GM23338 (cell line): Measurements from ENCODE around the gene VIL1. TPM values are rescaled to one million over a fixed set of nuclear protein-coding genes. Genes with fewer than 3 reads are reported as not detected.

Experiments used
- ATAC-seq: fragments of 200-7000 bp; cut with Tn5 transposase; 3 replicates; pipeline ENCODE4 v1.9.1; 2020
- DNase-seq: peaks from one replicate; pipeline ENCODE4 v3.0.0-alpha.2; 2015; ENCODE audit warnings: low spot score
- H2AFZ ChIP-seq: fragments of 200-600 bp; sonication (generic); 2 replicates; pipeline ENCODE4 v1.8.0; 2016; ENCODE audit warnings: antibody characterized with exemption, mild to moderate bottlenecking, moderate library complexity
- H3F3A ChIP-seq: fragments of 200-600 bp; sonication (generic); replicated peaks from 2 replicates; pipeline ENCODE4 v1.8.0; 2017; ENCODE audit warnings: antibody characterized with exemption, mixed run types, low read depth
- H3K27ac ChIP-seq: fragments of 200-600 bp; sonication (generic); 2 replicates; pipeline ENCODE4 v1.6.1; 2016; ENCODE audit warnings: low read depth
- H3K27me3 ChIP-seq: fragments of 200-600 bp; sonication (generic); 2 replicates; pipeline ENCODE4 v1.8.0; 2016; ENCODE audit warnings: mild to moderate bottlenecking, mixed run types, moderate library complexity; ENCODE audit not compliant: insufficient read depth
- H3K36me3 ChIP-seq: fragments of 200-600 bp; sonication (generic); 2 replicates; pipeline ENCODE4 v1.8.0; 2016; ENCODE audit warnings: mild to moderate bottlenecking; ENCODE audit not compliant: insufficient read depth
- H3K4me1 ChIP-seq: fragments of 200-600 bp; sonication (generic); 2 replicates; pipeline ENCODE4 v1.8.0; 2016; ENCODE audit warnings: mild to moderate bottlenecking, moderate library complexity; ENCODE audit not compliant: insufficient read depth
- H3K4me2 ChIP-seq: fragments of 200-600 bp; sonication (generic); 2 replicates; pipeline ENCODE4 v1.7.1; 2017; ENCODE audit warnings: mixed run types
- H3K4me3 ChIP-seq: fragments of 200-600 bp; sonication (generic); 2 replicates; pipeline ENCODE4 v1.6.1; 2016; ENCODE audit warnings: mixed run types
- H3K79me2 ChIP-seq: fragments of 200-600 bp; sonication (generic); replicated peaks from 2 replicates; pipeline ENCODE4 v1.8.0; 2017; ENCODE audit warnings: mild to moderate bottlenecking; ENCODE audit not compliant: insufficient read depth
- H3K9me2 ChIP-seq: fragments of 200-600 bp; sonication (generic); 2 replicates; pipeline ENCODE4 v1.8.0; 2017; ENCODE audit not compliant: insufficient read depth
- H4K20me1 ChIP-seq: fragments of 200-600 bp; sonication (generic); replicated peaks from 2 replicates; pipeline ENCODE4 v1.8.0; 2017; ENCODE audit warnings: mild to moderate bottlenecking; ENCODE audit not compliant: insufficient read depth
- H3K27ac Mint-ChIP-seq: 2 replicates; pipeline ENCODE4 v1.8.0; 2020; ENCODE audit warnings: inconsistent platforms, mild to moderate bottlenecking, moderate library complexity, mixed read lengths
- H3K27me3 Mint-ChIP-seq: 3 replicates; pipeline ENCODE4 v1.8.0; 2022; ENCODE audit warnings: low read depth, mild to moderate bottlenecking, moderate library complexity, mixed read lengths, inconsistent platforms; ENCODE audit not compliant: insufficient read depth, poor library complexity
- H3K36me3 Mint-ChIP-seq: 3 replicates; pipeline ENCODE4 v1.8.0; 2021; ENCODE audit warnings: low read depth, mild to moderate bottlenecking, inconsistent platforms, moderate library complexity, mixed read lengths
- H3K4me1 Mint-ChIP-seq: 3 replicates; pipeline ENCODE4 v1.8.0; 2020; ENCODE audit warnings: mild to moderate bottlenecking, inconsistent platforms, mixed read lengths
- H3K4me3 Mint-ChIP-seq: 3 replicates; pipeline ENCODE4 v1.8.0; 2021; ENCODE audit warnings: moderate library complexity, mild to moderate bottlenecking, inconsistent platforms, mixed read lengths
- H3K9me3 Mint-ChIP-seq: 3 replicates; pipeline ENCODE4 v1.8.0; 2020; ENCODE audit warnings: moderate library complexity, mild to moderate bottlenecking, inconsistent platforms, mixed read lengths
- EZH2 ChIP-seq: fragments of 200-600 bp; sonication (generic); IDR thresholded peaks from one replicate; pipeline ENCODE4 v1.8.0; 2017; ENCODE audit warnings: antibody characterized with exemption, mild to moderate bottlenecking, low read depth; ENCODE audit not compliant: unreplicated experiment
- EZH2phosphoT487 ChIP-seq: fragments of 200-600 bp; sonication (generic); IDR thresholded peaks from one replicate; pipeline ENCODE4 v1.8.1; 2018; ENCODE audit warnings: antibody characterized with exemption; ENCODE audit not compliant: unreplicated experiment
- JUNB ChIP-seq: IDR thresholded peaks from one replicate; pipeline ENCODE4 v1.6.1; 2016; ENCODE audit warnings: antibody characterized with exemption; ENCODE audit not compliant: unreplicated experiment
- NANOG ChIP-seq: IDR thresholded peaks from 2 replicates; pipeline ENCODE4 v1.6.1; 2016; ENCODE audit warnings: antibody characterized with exemption, borderline replicate concordance
- POLR2AphosphoS5 ChIP-seq: IDR thresholded peaks from 2 replicates; pipeline ENCODE4 v1.6.1; 2016; ENCODE audit warnings: antibody characterized with exemption, low read depth
- STAT1 ChIP-seq: IDR thresholded peaks from one replicate; pipeline ENCODE4 v1.6.1; 2016; ENCODE audit warnings: antibody characterized with exemption; ENCODE audit not compliant: unreplicated experiment
- ZNF114 ChIP-seq: fragments of 250-450 bp; sonication (Bioruptor Pico); IDR thresholded peaks from 2 replicates; pipeline ENCODE4 v1.5.0; 2020; ENCODE audit warnings: mild to moderate bottlenecking, moderate library complexity
- ZNF331 ChIP-seq: fragments of 250-450 bp; sonication (Bioruptor Pico); IDR thresholded peaks from 2 replicates; pipeline ENCODE4 v1.5.0; 2020; ENCODE audit warnings: low read depth, mild to moderate bottlenecking, moderate library complexity
- polyA plus RNA-seq: library from polyadenylated mRNA; unstranded; fragments of >200 nt; fragmentation: Nextera tagmentation; extraction: Ambion mirVana; gene quantifications from 2 replicates; pipeline ENCODE4 v1.2.1, GENCODE V29; 2016
- total RNA-seq: library from RNA; depleted of rRNA; stranded (reverse); fragments of >200 nt; shearing (Covaris generic); gene quantifications from 2 replicates; pipeline ENCODE4 v1.2.3, GENCODE V29; 2014
- TF ChIP-seq, protein P1 (sequence below), 2 experiments: fragments of 200-600 bp in 1 of 2; sonication (generic) in 1 of 2; conservative IDR thresholded peaks; 2 replicates each; pipeline versions ENCODE4 v1.5.1 to v1.6.1; 2016 to 2017; ENCODE audit warnings: antibody characterized with exemption in 2 of 2, low read depth in 2 of 2, mild to moderate bottlenecking in 2 of 2, moderate library complexity in 1 of 2
- TF ChIP-seq, protein P2 (sequence below): IDR thresholded peaks from one replicate; pipeline ENCODE4 v1.6.1; 2018; ENCODE audit warnings: antibody characterized with exemption; ENCODE audit not compliant: unreplicated experiment
- TF ChIP-seq, protein P3 (sequence below): IDR thresholded peaks from 2 replicates; pipeline ENCODE4 v1.6.1; 2016; ENCODE audit warnings: antibody characterized with exemption

Gene VIL1
- total and polyA plus RNA-seq, 2 experiments from 2014 or later = 3.5 to 5.9 TPM

DNA sequence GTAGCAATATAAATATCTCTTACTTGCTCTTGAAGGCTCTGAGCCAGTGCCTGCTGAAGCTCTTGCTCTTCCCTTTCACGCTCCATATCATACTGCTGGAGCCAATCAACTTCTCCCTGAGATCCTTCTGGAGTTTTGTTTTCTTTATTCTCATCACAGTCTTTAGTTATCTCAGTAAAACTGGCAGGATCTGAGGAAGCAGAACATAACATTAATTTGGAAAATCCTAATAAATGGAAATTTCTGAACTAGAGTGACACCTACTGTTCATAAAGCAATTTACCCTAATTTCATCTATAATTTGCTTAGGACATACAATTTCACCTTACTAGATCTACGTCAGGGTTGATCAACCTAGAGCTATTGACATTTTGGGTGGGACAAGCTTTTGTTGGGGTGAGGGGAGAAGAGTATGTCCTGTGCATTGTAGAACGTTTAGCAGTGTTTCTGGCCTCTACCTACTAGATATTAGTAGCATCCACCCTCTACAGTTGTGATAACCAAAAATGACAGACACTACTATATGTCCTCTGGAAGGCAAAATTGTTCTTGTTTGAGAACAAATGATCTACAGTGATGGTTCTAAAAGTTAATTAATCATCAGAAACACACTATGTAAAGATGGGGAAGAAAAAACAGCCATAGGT lies 47.2 kb downstream of the VIL1 start:
- H3K27ac ChIP-seq = no peak overlapping the region
- Mint-ChIP-seq H3K4me1 (no peaks in the 10 kb centered on the region), H3K4me3 (no peak overlapping the region), H3K9me3 (no peaks in the 10 kb centered on the region; the same call in 2 of the 3 replicates), H3K27ac (no peak overlapping the region; the same call in 1 of the 2 replicates), H3K27me3 (no peaks in the 10 kb centered on the region), H3K36me3 (peaks cover 49% of the 10 kb centered on the region)
- no peaks in the 10 kb centered on the region for H3K27me3 ChIP-seq
- DNase-seq (peak; percentile 17), ATAC-seq (no peak)
- no peaks in the 10 kb centered on the region for H3K4me1 ChIP-seq
- no peaks in the 10 kb centered on the region for H3K79me2 ChIP-seq
- H3K4me2 ChIP-seq = no peak overlapping the region
- TF ChIP-seq, protein P1, sequence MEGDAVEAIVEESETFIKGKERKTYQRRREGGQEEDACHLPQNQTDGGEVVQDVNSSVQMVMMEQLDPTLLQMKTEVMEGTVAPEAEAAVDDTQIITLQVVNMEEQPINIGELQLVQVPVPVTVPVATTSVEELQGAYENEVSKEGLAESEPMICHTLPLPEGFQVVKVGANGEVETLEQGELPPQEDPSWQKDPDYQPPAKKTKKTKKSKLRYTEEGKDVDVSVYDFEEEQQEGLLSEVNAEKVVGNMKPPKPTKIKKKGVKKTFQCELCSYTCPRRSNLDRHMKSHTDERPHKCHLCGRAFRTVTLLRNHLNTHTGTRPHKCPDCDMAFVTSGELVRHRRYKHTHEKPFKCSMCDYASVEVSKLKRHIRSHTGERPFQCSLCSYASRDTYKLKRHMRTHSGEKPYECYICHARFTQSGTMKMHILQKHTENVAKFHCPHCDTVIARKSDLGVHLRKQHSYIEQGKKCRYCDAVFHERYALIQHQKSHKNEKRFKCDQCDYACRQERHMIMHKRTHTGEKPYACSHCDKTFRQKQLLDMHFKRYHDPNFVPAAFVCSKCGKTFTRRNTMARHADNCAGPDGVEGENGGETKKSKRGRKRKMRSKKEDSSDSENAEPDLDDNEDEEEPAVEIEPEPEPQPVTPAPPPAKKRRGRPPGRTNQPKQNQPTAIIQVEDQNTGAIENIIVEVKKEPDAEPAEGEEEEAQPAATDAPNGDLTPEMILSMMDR (conservative IDR thresholded peaks at IDR 0.05; ENCODE audit: low read depth in 2 of 2) = peak in 1 of 2 experiments; percentile 54; a peak in 3 of 4 replicates
- no peak for TF ChIP-seq JUNB
- H3K36me3 ChIP-seq = no peaks in the 10 kb centered on the region; the same call in none of the 2 replicates
- peaks cover 4% of the 10 kb centered on the region; the same call in 1 of the 2 replicates for H4K20me1 ChIP-seq
- no peak overlapping the region for H3K4me3 ChIP-seq
- no peak overlapping the region for H2AFZ ChIP-seq
- no peaks in the 10 kb centered on the region for H3F3A ChIP-seq
- H3K9me2 ChIP-seq = no peaks in the 10 kb centered on the region

DNA sequence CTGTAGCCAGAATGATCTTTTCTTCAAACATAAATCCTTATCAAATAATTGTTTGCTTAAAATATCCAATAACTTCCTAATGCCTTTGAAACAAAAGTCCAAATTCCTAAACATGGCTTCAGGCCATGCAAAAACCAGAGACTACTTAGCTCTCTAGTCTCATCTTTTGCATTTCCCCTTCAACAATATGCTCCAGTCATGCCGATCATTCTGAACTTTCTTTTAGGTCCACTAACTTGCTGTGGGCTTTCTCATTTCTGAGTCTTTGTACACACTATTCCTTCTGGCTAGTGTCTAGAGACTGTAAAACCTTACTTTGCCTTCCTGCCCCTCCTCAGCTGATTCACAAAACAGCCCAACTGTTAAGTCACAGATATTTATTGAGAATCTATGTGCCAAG lies 51.5 kb downstream of the VIL1 start:
- H3K4me2 ChIP-seq = no peak overlapping the region
- no peak overlapping the region for H2AFZ ChIP-seq
- peaks cover 27% of the 10 kb centered on the region for H3K36me3 Mint-ChIP-seq
- H4K20me1 ChIP-seq = peaks cover 5% of the 10 kb centered on the region
- no peaks in the 10 kb centered on the region for H3K4me1 Mint-ChIP-seq
- ATAC-seq (no peak), DNase-seq (no peak)
- no peaks in the 10 kb centered on the region for H3K9me3 Mint-ChIP-seq
- H3K27me3 Mint-ChIP-seq = no peaks in the 10 kb centered on the region
- no peak overlapping the region for H3K4me3 Mint-ChIP-seq
- no peaks in the 10 kb centered on the region for H3K9me2 ChIP-seq
- no peaks in the 10 kb centered on the region for H3K27me3 ChIP-seq
- no peaks in the 10 kb centered on the region for H3K4me1 ChIP-seq
- no peaks in the 10 kb centered on the region for H3K79me2 ChIP-seq
- H3K4me3 ChIP-seq = no peak overlapping the region
- H3K27ac Mint-ChIP-seq = no peak overlapping the region
- H3F3A ChIP-seq = no peaks in the 10 kb centered on the region
- peaks cover 16% of the 10 kb centered on the region for H3K36me3 ChIP-seq
- no peak overlapping the region for H3K27ac ChIP-seq
- TF ChIP-seq JUNB = no peak
- no peak for TF ChIP-seq POLR2AphosphoS5
- TF ChIP-seq EZH2phosphoT487 = no peak
- TF ChIP-seq NANOG = no peak
- TF ChIP-seq, protein P2, sequence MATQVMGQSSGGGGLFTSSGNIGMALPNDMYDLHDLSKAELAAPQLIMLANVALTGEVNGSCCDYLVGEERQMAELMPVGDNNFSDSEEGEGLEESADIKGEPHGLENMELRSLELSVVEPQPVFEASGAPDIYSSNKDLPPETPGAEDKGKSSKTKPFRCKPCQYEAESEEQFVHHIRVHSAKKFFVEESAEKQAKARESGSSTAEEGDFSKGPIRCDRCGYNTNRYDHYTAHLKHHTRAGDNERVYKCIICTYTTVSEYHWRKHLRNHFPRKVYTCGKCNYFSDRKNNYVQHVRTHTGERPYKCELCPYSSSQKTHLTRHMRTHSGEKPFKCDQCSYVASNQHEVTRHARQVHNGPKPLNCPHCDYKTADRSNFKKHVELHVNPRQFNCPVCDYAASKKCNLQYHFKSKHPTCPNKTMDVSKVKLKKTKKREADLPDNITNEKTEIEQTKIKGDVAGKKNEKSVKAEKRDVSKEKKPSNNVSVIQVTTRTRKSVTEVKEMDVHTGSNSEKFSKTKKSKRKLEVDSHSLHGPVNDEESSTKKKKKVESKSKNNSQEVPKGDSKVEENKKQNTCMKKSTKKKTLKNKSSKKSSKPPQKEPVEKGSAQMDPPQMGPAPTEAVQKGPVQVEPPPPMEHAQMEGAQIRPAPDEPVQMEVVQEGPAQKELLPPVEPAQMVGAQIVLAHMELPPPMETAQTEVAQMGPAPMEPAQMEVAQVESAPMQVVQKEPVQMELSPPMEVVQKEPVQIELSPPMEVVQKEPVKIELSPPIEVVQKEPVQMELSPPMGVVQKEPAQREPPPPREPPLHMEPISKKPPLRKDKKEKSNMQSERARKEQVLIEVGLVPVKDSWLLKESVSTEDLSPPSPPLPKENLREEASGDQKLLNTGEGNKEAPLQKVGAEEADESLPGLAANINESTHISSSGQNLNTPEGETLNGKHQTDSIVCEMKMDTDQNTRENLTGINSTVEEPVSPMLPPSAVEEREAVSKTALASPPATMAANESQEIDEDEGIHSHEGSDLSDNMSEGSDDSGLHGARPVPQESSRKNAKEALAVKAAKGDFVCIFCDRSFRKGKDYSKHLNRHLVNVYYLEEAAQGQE = no peak
- no peak for TF ChIP-seq STAT1
- TF ChIP-seq EZH2 = no peak
- TF ChIP-seq, protein P3, sequence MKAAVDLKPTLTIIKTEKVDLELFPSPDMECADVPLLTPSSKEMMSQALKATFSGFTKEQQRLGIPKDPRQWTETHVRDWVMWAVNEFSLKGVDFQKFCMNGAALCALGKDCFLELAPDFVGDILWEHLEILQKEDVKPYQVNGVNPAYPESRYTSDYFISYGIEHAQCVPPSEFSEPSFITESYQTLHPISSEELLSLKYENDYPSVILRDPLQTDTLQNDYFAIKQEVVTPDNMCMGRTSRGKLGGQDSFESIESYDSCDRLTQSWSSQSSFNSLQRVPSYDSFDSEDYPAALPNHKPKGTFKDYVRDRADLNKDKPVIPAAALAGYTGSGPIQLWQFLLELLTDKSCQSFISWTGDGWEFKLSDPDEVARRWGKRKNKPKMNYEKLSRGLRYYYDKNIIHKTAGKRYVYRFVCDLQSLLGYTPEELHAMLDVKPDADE = no peak
- TF ChIP-seq, protein P1 (conservative IDR thresholded peaks at IDR 0.05; ENCODE audit: low read depth in 2 of 2) = no peak
- TF ChIP-seq ZNF114 (CRISPR knock-in tag) = no peak
- TF ChIP-seq ZNF331 = no peak
